Activated naive CD8-positive, alpha-beta T cell treated with anti-CD3 and anti-CD28 coated beads, Interleukin-2, amount 50 U/mL, for 24 hours (primary cell): Measurements from ENCODE around the gene WNT3A.

Experiments used
- ATAC-seq: fragments of 150-1000 bp; cut with Tn5 transposase; one replicate; pipeline ENCODE4 v1.10.0; 2021
- DNase-seq: peaks from one replicate; pipeline ENCODE4 v3.0.0; 2021
- H3K27ac Mint-ChIP-seq: one replicate; pipeline ENCODE4 v1.8.0; 2021; ENCODE audit warnings: mild to moderate bottlenecking, mixed read lengths
- H3K27me3 Mint-ChIP-seq: one replicate; pipeline ENCODE4 v1.8.0; 2021; ENCODE audit warnings: mixed read lengths
- H3K36me3 Mint-ChIP-seq: one replicate; pipeline ENCODE4 v1.8.0; 2021; ENCODE audit warnings: low read depth, mixed read lengths
- H3K4me1 Mint-ChIP-seq: one replicate; pipeline ENCODE4 v1.8.0; 2021; ENCODE audit warnings: mixed read lengths
- H3K4me3 Mint-ChIP-seq: one replicate; pipeline ENCODE4 v1.8.0; 2021; ENCODE audit warnings: mild to moderate bottlenecking, moderate library complexity, mixed read lengths
- H3K9me3 Mint-ChIP-seq: one replicate; pipeline ENCODE4 v1.8.0; 2021; ENCODE audit warnings: mixed read lengths

Gene WNT3A

GRCh38 chr1:228029281-228029680 is 22.5 kb downstream of the WNT3A start:
- no peaks in the 10 kb centered on the region for H3K4me1 Mint-ChIP-seq
- no peaks in the 10 kb centered on the region for H3K9me3 Mint-ChIP-seq
- no peaks in the 10 kb centered on the region for H3K36me3 Mint-ChIP-seq
- H3K27me3 Mint-ChIP-seq = peaks cover 37% of the 10 kb centered on the region
- H3K4me3 Mint-ChIP-seq = no peak overlapping the region
- H3K27ac Mint-ChIP-seq = no peak overlapping the region
- DNase-seq (no peak), ATAC-seq (no peak)

DNA sequence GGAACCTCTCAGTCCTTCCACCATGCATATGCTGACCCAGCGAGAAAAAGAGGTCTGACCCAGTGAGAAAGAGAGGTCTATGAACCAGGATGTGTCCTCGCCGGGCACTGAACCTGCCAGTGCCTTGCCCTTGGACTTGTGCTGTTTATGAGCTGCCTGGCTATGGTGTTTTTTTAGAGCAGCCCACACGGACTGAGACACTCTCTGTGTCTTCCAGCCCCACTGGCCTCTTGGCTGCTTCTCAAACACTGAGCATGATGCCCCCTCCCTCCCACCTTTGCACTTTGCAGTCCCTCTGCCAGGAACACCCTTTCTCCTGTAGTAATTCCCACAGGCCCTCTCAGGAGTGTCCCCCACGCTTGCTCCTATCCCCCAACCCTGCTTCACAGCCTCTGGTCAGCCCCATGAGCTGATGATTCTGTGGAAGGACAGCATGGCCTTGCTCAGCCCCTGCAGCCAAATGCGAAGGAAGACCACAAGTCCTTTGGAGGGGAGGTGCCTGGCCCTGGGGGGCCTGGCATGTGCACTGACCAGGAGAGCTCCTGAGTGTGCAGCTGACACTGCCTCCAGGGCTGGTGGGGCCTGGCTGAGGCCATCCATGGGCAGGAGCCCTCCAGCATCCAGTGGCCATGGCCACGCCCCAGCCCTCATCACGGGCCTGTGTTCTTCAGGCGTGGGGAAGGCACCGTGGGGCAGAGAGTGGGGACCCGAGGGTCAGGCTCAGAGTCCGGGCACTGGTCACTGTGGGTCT is 23.8 kb downstream of the WNT3A start:
- Mint-ChIP-seq H3K36me3 (no peaks in the 10 kb centered on the region), H3K27me3 (peaks cover 33% of the 10 kb centered on the region), H3K9me3 (no peaks in the 10 kb centered on the region), H3K27ac (no peak overlapping the region), H3K4me3 (no peak overlapping the region), H3K4me1 (no peaks in the 10 kb centered on the region)
- DNase-seq = no peak
- ATAC-seq = no peak

DNA sequence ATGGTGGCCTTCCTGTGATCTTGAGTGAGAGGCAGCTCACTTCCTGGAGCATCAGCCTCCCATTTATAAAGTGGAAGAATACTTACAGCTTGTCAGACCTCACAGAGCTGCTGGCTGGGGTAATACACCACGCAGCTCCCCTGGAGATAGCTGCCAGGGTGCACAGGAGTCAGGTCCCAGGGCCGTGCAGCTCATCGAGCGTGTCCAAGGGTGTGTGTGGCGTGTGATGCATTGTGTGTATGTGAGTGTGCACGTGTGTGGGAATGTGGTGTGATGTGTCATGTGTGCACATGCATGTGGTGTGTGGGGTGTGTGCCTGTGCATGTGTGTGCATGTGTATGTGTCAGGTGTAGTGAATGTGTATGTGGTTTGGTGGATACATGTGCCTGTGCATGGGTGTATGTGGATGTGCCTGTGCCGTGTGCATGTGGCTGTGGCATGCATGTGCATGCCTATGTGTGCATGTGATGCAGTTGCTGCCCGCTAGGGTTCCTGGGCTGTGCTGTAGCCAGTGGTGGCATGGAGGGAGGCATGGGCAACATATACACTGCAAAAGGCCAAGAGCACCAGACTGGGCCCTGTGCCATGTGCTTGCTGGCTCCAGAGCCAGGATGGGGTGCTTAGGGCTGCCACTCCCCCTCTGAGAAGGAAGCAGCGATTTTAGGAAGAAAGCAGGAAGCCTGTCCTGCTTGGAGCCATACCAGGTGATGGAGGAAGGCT is 24.6 kb downstream of the WNT3A start:
- DNase-seq = no peak
- H3K36me3 Mint-ChIP-seq = no peaks in the 10 kb centered on the region
- H3K27me3 Mint-ChIP-seq = peaks cover 34% of the 10 kb centered on the region

DNA sequence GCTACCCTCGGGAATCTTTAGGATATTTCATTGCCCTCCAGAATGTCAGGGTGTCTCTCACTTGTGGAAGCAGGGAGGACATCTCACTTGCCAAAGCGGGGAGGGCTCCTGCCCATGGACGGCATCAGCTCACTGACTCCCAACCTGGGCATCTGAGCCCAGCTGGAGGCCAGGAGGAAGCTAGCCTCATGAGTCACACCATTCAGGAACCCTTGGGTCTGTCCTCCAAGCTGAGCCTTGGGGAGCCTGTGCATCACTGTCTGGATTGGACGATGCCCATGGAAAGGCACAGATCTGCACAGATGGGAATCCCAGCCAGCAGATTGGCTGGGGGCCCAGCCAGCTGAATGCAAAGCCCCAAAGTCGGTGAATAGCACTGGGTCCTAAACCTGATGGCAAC is 25.2 kb downstream of the WNT3A start:
- Mint-ChIP-seq H3K9me3 (no peaks in the 10 kb centered on the region), H3K4me3 (no peak overlapping the region), H3K27ac (no peak overlapping the region), H3K27me3 (peaks cover 34% of the 10 kb centered on the region), H3K4me1 (no peaks in the 10 kb centered on the region), H3K36me3 (no peaks in the 10 kb centered on the region)
- DNase-seq = no peak
- ATAC-seq = no peak

More for the DNA sequence above, 24.6 kb downstream of the WNT3A start:
- Mint-ChIP-seq H3K27ac (no peak overlapping the region), H3K4me1 (no peaks in the 10 kb centered on the region), H3K9me3 (no peaks in the 10 kb centered on the region), H3K4me3 (no peak overlapping the region)
- ATAC-seq = no peak

DNA sequence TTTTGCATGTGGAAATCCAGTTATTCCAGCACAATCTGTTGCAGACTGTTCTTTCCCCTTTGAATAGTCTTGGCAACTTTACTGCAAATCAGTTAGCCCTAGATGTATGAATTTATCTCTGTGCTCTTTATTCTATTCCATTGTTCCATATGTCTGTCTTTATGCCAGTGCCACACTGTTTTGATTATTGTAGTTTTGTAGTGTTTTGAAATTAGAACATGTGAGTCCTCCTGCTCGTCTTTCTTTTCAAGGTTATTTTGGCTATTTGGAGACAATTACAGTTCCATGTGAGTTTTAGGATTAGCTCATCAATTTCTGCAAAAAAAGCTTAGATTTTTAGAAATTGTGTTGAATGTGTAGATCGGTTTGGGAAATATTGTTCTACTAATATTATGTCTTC is 26.6 kb downstream of the WNT3A start:
- DNase-seq (no peak), ATAC-seq (no peak)
- H3K4me3 Mint-ChIP-seq = no peak overlapping the region
- H3K9me3 Mint-ChIP-seq = no peaks in the 10 kb centered on the region
- no peaks in the 10 kb centered on the region for H3K36me3 Mint-ChIP-seq
- H3K27me3 Mint-ChIP-seq = peaks cover 31% of the 10 kb centered on the region
- peaks cover 1% of the 10 kb centered on the region for H3K4me1 Mint-ChIP-seq
- no peak overlapping the region for H3K27ac Mint-ChIP-seq

GRCh38 chr1:228034954-228035837 is 28.4 kb downstream of the WNT3A start:
- no peak for ATAC-seq
- no peak overlapping the region for H3K4me3 Mint-ChIP-seq
- H3K27me3 Mint-ChIP-seq = peaks cover 39% of the 10 kb centered on the region
- H3K4me1 Mint-ChIP-seq = peaks cover 1% of the 10 kb centered on the region
- H3K36me3 Mint-ChIP-seq = no peaks in the 10 kb centered on the region
- no peak for DNase-seq
- no peaks in the 10 kb centered on the region for H3K9me3 Mint-ChIP-seq
- no peak overlapping the region for H3K27ac Mint-ChIP-seq

GRCh38 chr1:228035844-228036243 is 29.0 kb downstream of the WNT3A start:
- no peak for DNase-seq
- Mint-ChIP-seq H3K27ac (no peak overlapping the region), H3K36me3 (no peaks in the 10 kb centered on the region), H3K4me1 (peaks cover 1% of the 10 kb centered on the region), H3K27me3 (peaks cover 40% of the 10 kb centered on the region), H3K4me3 (no peak overlapping the region), H3K9me3 (no peaks in the 10 kb centered on the region)
- ATAC-seq = no peak

GRCh38 chr1:228036701-228037231 is 30.0 kb downstream of the WNT3A start:
- peaks cover 1% of the 10 kb centered on the region for H3K4me1 Mint-ChIP-seq

GRCh38 chr1:228037401-228038386 is 30.9 kb downstream of the WNT3A start:
- Mint-ChIP-seq H3K27ac (no peak overlapping the region), H3K27me3 (peaks cover 34% of the 10 kb centered on the region)

More at GRCh38 chr1:228036701-228037231, 30.0 kb downstream of the WNT3A start:
- DNase-seq = no peak
- H3K4me3 Mint-ChIP-seq = no peak overlapping the region
- H3K27ac Mint-ChIP-seq = no peak overlapping the region
- no peaks in the 10 kb centered on the region for H3K36me3 Mint-ChIP-seq
- ATAC-seq = no peak
- no peaks in the 10 kb centered on the region for H3K9me3 Mint-ChIP-seq
- H3K27me3 Mint-ChIP-seq = peaks cover 34% of the 10 kb centered on the region

GRCh38 chr1:228038387-228039005 is 31.7 kb downstream of the WNT3A start:
- no peaks in the 10 kb centered on the region for H3K36me3 Mint-ChIP-seq

More at GRCh38 chr1:228037401-228038386, 30.9 kb downstream of the WNT3A start:
- H3K4me3 Mint-ChIP-seq = no peak overlapping the region
- H3K36me3 Mint-ChIP-seq = no peaks in the 10 kb centered on the region
- H3K4me1 Mint-ChIP-seq = peaks cover 1% of the 10 kb centered on the region
- DNase-seq = peak; percentile 58
- H3K9me3 Mint-ChIP-seq = no peaks in the 10 kb centered on the region
- ATAC-seq = peak; percentile 91

DNA sequence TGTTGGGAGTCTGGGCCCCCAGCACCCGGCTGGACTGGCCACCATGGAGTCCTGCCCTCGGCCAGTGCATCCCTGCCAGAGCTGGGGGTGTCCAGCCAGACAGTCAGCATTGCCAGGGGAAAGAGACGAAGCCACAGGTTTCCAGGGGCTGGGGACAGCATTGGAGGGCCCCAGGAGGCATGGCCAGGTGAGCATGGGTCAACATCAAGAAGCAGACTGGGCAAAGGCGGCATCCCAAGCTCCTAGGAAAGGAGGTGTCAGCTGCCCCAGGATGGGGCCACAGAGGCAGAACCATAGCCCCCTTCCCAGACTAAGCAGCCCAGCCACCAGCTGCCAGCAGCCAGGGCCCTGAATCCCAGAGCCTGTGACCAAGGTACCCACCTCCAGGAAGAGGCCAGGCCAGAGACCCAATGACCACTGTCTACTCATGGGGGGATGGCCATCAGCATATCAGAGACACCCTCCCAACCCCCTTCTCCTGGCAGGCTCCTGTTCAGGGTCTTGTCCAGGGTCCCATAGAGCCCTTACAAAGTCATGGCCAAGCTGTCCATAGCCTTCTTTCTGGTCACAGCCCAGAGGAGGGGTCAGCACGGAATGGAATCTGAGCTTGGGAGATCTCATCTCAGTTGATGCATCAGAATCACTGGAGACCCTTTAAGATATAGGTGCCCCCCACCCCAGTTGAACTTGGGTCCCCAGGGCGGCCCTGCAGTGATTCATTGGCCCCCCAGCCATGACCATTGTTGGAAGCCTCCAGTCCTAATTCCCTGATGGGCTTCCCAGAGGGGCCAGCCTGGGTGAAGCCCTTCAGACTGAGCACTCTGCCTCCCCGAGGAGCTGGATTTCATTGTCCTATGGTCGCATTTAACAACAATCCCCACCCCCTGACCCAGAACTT is 32.5 kb downstream of the WNT3A start:
- ATAC-seq = no peak
- no peak overlapping the region for H3K4me3 Mint-ChIP-seq
- no peaks in the 10 kb centered on the region for H3K36me3 Mint-ChIP-seq

More at GRCh38 chr1:228038387-228039005, 31.7 kb downstream of the WNT3A start:
- Mint-ChIP-seq H3K4me1 (peaks cover 1% of the 10 kb centered on the region), H3K27ac (no peak overlapping the region), H3K27me3 (peaks cover 31% of the 10 kb centered on the region), H3K9me3 (no peaks in the 10 kb centered on the region), H3K4me3 (no peak overlapping the region)
- ATAC-seq (no peak), DNase-seq (no peak)

DNA sequence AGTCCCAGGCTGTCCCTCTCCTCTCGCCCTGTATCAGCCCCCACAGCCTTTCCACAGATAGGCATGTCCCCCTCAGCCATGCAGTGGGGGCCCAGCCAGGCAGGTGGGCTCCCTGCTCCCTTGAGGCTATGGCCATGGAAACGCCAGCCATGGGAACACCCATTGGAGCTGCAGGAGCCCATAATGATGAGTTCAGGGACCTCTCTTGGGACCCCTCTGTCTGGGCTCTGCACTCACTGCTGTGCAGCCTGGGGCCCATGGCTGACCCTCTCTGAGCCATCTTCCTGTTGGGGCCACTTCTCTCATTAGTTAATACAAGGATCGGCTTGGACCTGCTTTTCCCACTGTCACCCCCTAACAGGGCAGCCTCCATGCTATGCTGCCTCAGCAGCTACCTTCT is 33.2 kb downstream of the WNT3A start:
- Mint-ChIP-seq H3K4me3 (no peak overlapping the region), H3K27ac (no peak overlapping the region), H3K9me3 (no peaks in the 10 kb centered on the region), H3K27me3 (peaks cover 25% of the 10 kb centered on the region), H3K36me3 (no peaks in the 10 kb centered on the region), H3K4me1 (peaks cover 1% of the 10 kb centered on the region)
- no peak for DNase-seq
- ATAC-seq = no peak

More for the DNA sequence above, 32.5 kb downstream of the WNT3A start:
- peaks cover 27% of the 10 kb centered on the region for H3K27me3 Mint-ChIP-seq
- peaks cover 1% of the 10 kb centered on the region for H3K4me1 Mint-ChIP-seq
- no peak overlapping the region for H3K27ac Mint-ChIP-seq
- no peak for DNase-seq
- H3K9me3 Mint-ChIP-seq = no peaks in the 10 kb centered on the region
